K562 (cell line): Measurements from ENCODE around the gene SPATA20.

Experiments
- EZH2 ChIP-seq: IDR thresholded peaks from 2 replicates; pipeline ENCODE4 v1.6.1; 2012; ENCODE audit warnings: low read depth, mild to moderate bottlenecking, inconsistent platforms, low read length, borderline replicate concordance
- FOXK2 ChIP-seq, 2 experiments: fragments of 450-650 bp; IDR thresholded peaks in 1 of 2; conservative IDR thresholded peaks in 1 of 2; 2 replicates each; pipeline ENCODE4 v1.6.1; 2016; ENCODE audit warnings: low read depth in 2 of 2, mild to moderate bottlenecking in 1 of 2
- SMARCE1 ChIP-seq: fragments of 450-650 bp; IDR thresholded peaks from 2 replicates; pipeline ENCODE4 v1.7.1; 2016; ENCODE audit warnings: mild to moderate bottlenecking
- ZNF184 ChIP-seq: sonication (generic); formaldehyde crosslinking; IDR thresholded peaks from 2 replicates; pipeline ENCODE4 v1.5.0; 2020; ENCODE audit warnings: missing genetic modification reagents
- TF ChIP-seq, protein P1 (sequence below), 3 experiments: IDR thresholded peaks in 2 of 3; conservative IDR thresholded peaks in 1 of 3; 2 replicates each; pipeline ENCODE4 v1.5.1; 2011 to 2012; ENCODE audit warnings: low read length in 3 of 3, mild to moderate bottlenecking in 3 of 3, control low read depth in 2 of 3, improper control_type of control experiment in 1 of 3, inconsistent platforms in 1 of 3, low read depth in 1 of 3, mixed read lengths in 1 of 3, moderate library complexity in 1 of 3; ENCODE audit not compliant: insufficient read depth in 2 of 3
- TF ChIP-seq, protein P2 (sequence below), 2 experiments: IDR thresholded peaks; 2 replicates each; pipeline ENCODE4 v1.6.1; 2011; ENCODE audit warnings: borderline replicate concordance in 1 of 2, control low read depth in 1 of 2, low read depth in 1 of 2, low read length in 1 of 2, mild to moderate bottlenecking in 1 of 2, mixed read lengths in 1 of 2, moderate library complexity in 1 of 2; ENCODE audit not compliant: insufficient read depth in 1 of 2, insufficient read length in 1 of 2, poor library complexity in 1 of 2, severe bottlenecking in 1 of 2; ENCODE audit errors: extremely low read depth in 1 of 2
- TF ChIP-seq, protein P3 (sequence below): sonication (generic); formaldehyde crosslinking; IDR thresholded peaks from 2 replicates; pipeline ENCODE4 v1.8.1; 2022; ENCODE audit warnings: missing genetic modification reagents

DNA sequence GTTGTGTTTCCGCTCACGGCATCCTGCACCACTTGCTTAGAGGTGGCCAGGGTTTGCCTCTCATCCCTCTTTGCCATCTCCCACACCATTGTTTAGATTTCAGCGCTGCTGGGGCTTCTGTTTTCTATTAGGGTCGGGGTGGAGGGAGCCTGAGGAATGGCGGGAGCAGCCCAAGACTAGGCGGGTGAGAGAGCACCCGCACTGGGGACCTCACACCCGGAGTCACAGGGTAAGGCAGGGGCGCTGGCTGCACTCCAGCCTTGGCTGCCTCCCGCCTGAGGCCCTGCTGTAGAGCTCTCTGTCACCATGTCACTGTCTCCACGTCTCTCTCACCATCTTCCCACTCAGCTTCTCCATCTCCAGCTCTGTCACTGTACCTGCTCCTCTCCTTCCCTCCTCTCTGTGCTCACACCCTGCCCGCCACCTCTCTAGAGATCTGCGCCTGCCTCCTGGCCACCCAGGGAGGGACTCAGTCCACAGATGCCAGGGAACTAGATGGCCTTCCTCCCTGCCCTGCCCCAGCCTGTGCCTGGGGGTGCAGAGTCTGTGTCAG lies 54.9 kb downstream of the SPATA20 start:
- TF ChIP-seq, protein P1, sequence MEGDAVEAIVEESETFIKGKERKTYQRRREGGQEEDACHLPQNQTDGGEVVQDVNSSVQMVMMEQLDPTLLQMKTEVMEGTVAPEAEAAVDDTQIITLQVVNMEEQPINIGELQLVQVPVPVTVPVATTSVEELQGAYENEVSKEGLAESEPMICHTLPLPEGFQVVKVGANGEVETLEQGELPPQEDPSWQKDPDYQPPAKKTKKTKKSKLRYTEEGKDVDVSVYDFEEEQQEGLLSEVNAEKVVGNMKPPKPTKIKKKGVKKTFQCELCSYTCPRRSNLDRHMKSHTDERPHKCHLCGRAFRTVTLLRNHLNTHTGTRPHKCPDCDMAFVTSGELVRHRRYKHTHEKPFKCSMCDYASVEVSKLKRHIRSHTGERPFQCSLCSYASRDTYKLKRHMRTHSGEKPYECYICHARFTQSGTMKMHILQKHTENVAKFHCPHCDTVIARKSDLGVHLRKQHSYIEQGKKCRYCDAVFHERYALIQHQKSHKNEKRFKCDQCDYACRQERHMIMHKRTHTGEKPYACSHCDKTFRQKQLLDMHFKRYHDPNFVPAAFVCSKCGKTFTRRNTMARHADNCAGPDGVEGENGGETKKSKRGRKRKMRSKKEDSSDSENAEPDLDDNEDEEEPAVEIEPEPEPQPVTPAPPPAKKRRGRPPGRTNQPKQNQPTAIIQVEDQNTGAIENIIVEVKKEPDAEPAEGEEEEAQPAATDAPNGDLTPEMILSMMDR (IDR thresholded peaks at IDR 0.05 in 2 of 3, conservative IDR thresholded peaks at IDR 0.05 in 1 of 3; ENCODE audit: insufficient read depth in 2 of 3, low read depth in 1 of 3, low read length in 3 of 3), result no peak
- TF ChIP-seq, protein P2, sequence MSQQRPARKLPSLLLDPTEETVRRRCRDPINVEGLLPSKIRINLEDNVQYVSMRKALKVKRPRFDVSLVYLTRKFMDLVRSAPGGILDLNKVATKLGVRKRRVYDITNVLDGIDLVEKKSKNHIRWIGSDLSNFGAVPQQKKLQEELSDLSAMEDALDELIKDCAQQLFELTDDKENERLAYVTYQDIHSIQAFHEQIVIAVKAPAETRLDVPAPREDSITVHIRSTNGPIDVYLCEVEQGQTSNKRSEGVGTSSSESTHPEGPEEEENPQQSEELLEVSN (IDR thresholded peaks at IDR 0.05; ENCODE audit: borderline replicate concordance in 1 of 2, extremely low read depth in 1 of 2, insufficient read depth in 1 of 2, insufficient read length in 1 of 2, low read depth in 1 of 2, low read length in 1 of 2, poor library complexity in 1 of 2, severe bottlenecking in 1 of 2), result no peak
- TF ChIP-seq, protein P3, sequence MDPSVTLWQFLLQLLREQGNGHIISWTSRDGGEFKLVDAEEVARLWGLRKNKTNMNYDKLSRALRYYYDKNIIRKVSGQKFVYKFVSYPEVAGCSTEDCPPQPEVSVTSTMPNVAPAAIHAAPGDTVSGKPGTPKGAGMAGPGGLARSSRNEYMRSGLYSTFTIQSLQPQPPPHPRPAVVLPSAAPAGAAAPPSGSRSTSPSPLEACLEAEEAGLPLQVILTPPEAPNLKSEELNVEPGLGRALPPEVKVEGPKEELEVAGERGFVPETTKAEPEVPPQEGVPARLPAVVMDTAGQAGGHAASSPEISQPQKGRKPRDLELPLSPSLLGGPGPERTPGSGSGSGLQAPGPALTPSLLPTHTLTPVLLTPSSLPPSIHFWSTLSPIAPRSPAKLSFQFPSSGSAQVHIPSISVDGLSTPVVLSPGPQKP (CRISPR knock-in tag), result no peak
- TF ChIP-seq FOXK2 (conservative IDR thresholded peaks at IDR 0.05 in 1 of 2, IDR thresholded peaks at IDR 0.05 in 1 of 2; ENCODE audit: low read depth in 2 of 2), result no peak
- TF ChIP-seq SMARCE1, result no peak
- TF ChIP-seq ZNF184, result no peak
- TF ChIP-seq EZH2, result no peak
